GM12872 (cell line): ENCODE data around the gene ATG9A.

ENCODE experiments used
- CTCF ChIP-seq: IDR thresholded peaks from 3 replicates; pipeline ENCODE4 v1.5.1; 2011; ENCODE audit warnings: low read depth, mild to moderate bottlenecking, low read length, moderate library complexity; ENCODE audit not compliant: insufficient read depth

The ATG9A gene

GRCh38 chr2:219271021-219271420 is 41.6 kb upstream of the ATG9A start:
- TF ChIP-seq CTCF = no peak

- TF ChIP-seq CTCF = no peak
Observed at GRCh38 chr2:219270055-219270372, 40.6 kb upstream of the ATG9A start.

GRCh38 chr2:219269362-219270054 is 40.1 kb upstream of the ATG9A start:
- no peak for TF ChIP-seq CTCF

- no peak for TF ChIP-seq CTCF
Observed at GRCh38 chr2:219268294-219268693, 38.9 kb upstream of the ATG9A start.

GRCh38 chr2:219266886-219267285 is 37.5 kb upstream of the ATG9A start:
- TF ChIP-seq CTCF = no peak

GRCh38 chr2:219266232-219266631 is 36.8 kb upstream of the ATG9A start:
- no peak for TF ChIP-seq CTCF

- TF ChIP-seq CTCF = no peak
Observed at GRCh38 chr2:219261024-219261855, 31.8 kb upstream of the ATG9A start.
